KMS-11 (cell line): ENCODE results near the gene GADD45B.

Experiments
- H2AFZ ChIP-seq: fragments of 200-600 bp; sonication (generic); 2 replicates; pipeline ENCODE4 v1.6.1; 2016; ENCODE audit warnings: antibody characterized with exemption, mixed run types, low read depth
- H3K27ac ChIP-seq: fragments of 200-600 bp; sonication (generic); 2 replicates; pipeline ENCODE4 v1.6.1; 2016; ENCODE audit warnings: mild to moderate bottlenecking, mixed run types
- H3K27me3 ChIP-seq: fragments of 200-600 bp; sonication (generic); 2 replicates; pipeline ENCODE4 v1.6.1; 2017; ENCODE audit warnings: mild to moderate bottlenecking, low read depth, mixed run types, moderate library complexity; ENCODE audit not compliant: insufficient read depth
- H3K36me3 ChIP-seq: fragments of 200-600 bp; sonication (generic); 2 replicates; pipeline ENCODE4 v1.6.1; 2017; ENCODE audit warnings: mild to moderate bottlenecking, mixed run types; ENCODE audit not compliant: insufficient read depth
- H3K4me1 ChIP-seq: fragments of 200-600 bp; sonication (generic); 2 replicates; pipeline ENCODE4 v1.6.1; 2016; ENCODE audit warnings: mild to moderate bottlenecking, low read depth, mixed run types; ENCODE audit not compliant: poor library complexity, severe bottlenecking
- H3K4me2 ChIP-seq: fragments of 200-600 bp; sonication (generic); 2 replicates; pipeline ENCODE4 v1.7.0; 2016; ENCODE audit warnings: mild to moderate bottlenecking, mixed run types
- H3K4me3 ChIP-seq: fragments of 200-600 bp; sonication (generic); IDR thresholded peaks from 2 replicates; pipeline ENCODE4 v1.6.1; 2017; ENCODE audit warnings: low read depth, low read length, mixed read lengths; ENCODE audit not compliant: insufficient read depth
- H3K79me2 ChIP-seq: fragments of 200-600 bp; sonication (generic); 2 replicates; pipeline ENCODE4 v1.6.1; 2016; ENCODE audit warnings: low read depth, mixed run types; ENCODE audit not compliant: insufficient read depth
- H3K9ac ChIP-seq: fragments of 200-600 bp; sonication (generic); 2 replicates; pipeline ENCODE4 v1.6.1; 2016; ENCODE audit warnings: mild to moderate bottlenecking, mixed run types
- H4K20me1 ChIP-seq: fragments of 200-600 bp; sonication (generic); 2 replicates; pipeline ENCODE4 v1.6.1; 2016; ENCODE audit warnings: mild to moderate bottlenecking, mixed run types; ENCODE audit not compliant: insufficient read depth
- TF ChIP-seq, protein P1 (sequence below): fragments of 200-600 bp; sonication (generic); conservative IDR thresholded peaks from 2 replicates; pipeline ENCODE4 v1.6.1; 2017; ENCODE audit warnings: low read depth, mild to moderate bottlenecking, antibody characterized with exemption, low read length, moderate library complexity, mixed read lengths

Gene GADD45B

DNA sequence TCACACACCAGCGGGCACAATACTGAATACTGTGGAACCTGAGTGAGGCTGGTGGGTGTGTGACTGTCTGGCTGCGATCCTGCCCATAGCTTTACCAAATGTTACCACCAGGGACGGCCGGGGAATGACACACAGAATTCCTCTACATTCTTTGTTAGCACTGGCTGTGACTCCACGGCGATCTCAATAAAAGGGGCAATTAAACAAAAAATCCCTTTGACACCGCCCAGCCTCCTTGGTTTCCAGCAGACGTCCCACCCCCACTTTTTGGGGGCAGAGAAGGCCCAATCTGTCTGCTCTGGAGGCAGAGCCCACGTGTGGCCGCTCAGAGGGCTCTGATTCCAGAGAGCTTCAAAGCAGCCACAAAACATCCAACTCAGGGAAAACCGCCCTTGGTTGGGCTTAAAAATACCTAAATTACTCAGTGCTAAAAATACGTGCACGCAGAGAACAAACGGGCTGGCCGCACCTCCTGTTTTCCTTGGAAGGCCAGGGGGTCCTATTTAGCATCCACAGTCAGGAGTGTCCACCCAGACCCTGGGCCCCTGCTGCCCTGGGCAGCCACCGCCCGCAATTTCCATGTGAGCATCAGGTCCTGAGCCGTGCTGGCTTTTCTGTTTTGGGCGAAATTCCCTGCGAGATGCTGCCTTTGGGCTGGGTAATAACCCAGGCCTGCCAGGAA, 47.8 kb downstream of the GADD45B start:
- Histone ChIP-seq H3K4me1 (no peaks in the 10 kb centered on the region), H2AFZ (no peak overlapping the region), H3K4me2 (no peak overlapping the region), H3K4me3 (no peak overlapping the region), H3K9ac (no peak overlapping the region), H3K36me3 (no peaks in the 10 kb centered on the region), H4K20me1 (no peaks in the 10 kb centered on the region), H3K27ac (no peak overlapping the region), H3K79me2 (no peaks in the 10 kb centered on the region), H3K27me3 (no peaks in the 10 kb centered on the region)
- TF ChIP-seq, protein P1, sequence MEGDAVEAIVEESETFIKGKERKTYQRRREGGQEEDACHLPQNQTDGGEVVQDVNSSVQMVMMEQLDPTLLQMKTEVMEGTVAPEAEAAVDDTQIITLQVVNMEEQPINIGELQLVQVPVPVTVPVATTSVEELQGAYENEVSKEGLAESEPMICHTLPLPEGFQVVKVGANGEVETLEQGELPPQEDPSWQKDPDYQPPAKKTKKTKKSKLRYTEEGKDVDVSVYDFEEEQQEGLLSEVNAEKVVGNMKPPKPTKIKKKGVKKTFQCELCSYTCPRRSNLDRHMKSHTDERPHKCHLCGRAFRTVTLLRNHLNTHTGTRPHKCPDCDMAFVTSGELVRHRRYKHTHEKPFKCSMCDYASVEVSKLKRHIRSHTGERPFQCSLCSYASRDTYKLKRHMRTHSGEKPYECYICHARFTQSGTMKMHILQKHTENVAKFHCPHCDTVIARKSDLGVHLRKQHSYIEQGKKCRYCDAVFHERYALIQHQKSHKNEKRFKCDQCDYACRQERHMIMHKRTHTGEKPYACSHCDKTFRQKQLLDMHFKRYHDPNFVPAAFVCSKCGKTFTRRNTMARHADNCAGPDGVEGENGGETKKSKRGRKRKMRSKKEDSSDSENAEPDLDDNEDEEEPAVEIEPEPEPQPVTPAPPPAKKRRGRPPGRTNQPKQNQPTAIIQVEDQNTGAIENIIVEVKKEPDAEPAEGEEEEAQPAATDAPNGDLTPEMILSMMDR: no peak

DNA sequence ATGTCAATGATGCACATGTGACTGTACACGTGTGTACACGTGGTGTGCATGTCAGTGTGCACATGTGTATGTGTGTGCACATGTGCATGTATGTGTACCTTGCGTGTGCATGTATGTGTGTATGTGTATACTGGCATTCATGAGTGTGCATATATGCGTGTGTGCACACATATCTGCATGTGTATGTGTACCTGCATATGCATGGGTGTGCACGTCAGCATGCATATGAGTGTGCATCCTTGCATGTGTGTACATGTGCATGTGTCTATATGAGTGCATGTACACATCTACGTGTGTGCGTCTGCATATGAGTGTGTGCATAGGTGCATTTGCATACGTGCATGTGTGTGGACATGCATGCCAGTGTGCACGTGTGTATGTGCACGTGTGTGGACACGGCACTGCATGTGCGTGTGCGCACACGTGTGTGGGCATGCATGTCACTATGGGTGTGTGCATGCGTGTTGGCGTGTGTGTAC, 48.5 kb downstream of the GADD45B start:
- H3K27me3 ChIP-seq: no peaks in the 10 kb centered on the region
- no peak overlapping the region for H3K27ac ChIP-seq
- H3K4me1 ChIP-seq: no peaks in the 10 kb centered on the region
- no peak overlapping the region for H3K9ac ChIP-seq
- H4K20me1 ChIP-seq: no peaks in the 10 kb centered on the region
- H3K36me3 ChIP-seq: no peaks in the 10 kb centered on the region
- H3K4me3 ChIP-seq: no peak overlapping the region
- no peaks in the 10 kb centered on the region for H3K79me2 ChIP-seq
- no peak overlapping the region for H3K4me2 ChIP-seq
- TF ChIP-seq, protein P1: no peak
- no peak overlapping the region for H2AFZ ChIP-seq

DNA sequence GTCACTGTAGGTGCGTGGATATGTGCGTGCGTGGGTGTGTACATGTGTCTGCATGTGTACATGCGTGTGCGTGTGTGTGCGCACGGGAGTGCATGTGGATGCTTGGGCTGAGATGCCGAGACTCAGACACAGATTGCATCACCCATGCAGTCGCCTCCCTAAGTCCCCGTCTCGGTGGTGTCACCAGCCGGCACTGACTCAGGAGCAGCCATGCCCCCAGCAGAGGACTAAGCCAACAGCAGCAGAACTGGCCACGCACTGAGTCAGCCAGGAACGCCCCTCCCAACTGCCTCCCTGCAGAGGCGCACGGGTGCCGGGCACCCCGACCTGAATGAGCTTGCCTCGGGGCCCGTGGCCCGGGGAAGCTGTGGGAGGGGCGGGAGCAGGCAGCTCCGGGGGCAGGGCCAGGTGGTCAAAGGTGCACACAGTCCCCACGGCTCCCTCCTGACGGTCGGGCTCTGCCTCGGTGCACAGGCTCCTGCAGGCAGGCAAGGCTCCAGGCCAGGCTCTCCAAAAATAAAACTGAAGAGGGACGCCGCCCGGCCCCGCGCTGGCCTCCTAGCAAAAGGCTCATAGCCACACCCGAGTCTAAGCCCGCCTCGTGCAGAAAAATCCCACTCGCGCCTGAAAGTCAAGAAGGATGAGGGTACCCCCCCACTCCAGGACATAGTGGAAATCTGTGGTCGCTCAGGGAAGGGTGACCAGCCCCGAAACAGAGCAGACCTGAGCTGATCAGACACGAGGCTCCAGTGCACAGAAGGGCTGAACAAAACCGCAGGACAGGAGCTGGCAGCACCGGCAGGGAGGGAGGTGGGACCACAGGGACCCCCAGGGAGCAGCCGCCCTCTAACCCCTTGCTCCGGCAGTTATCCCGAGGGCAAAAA, 49.2 kb downstream of the GADD45B start:
- no peak overlapping the region for H2AFZ ChIP-seq
- H3K27me3 ChIP-seq: no peaks in the 10 kb centered on the region
- H3K9ac ChIP-seq: no peak overlapping the region
- H3K36me3 ChIP-seq: no peaks in the 10 kb centered on the region
- H3K27ac ChIP-seq: no peak overlapping the region
- no peak overlapping the region for H3K4me2 ChIP-seq
- no peaks in the 10 kb centered on the region for H3K4me1 ChIP-seq
- TF ChIP-seq, protein P1: no peak
- H3K4me3 ChIP-seq: no peak overlapping the region
- H3K79me2 ChIP-seq: no peaks in the 10 kb centered on the region
- H4K20me1 ChIP-seq: no peaks in the 10 kb centered on the region

DNA sequence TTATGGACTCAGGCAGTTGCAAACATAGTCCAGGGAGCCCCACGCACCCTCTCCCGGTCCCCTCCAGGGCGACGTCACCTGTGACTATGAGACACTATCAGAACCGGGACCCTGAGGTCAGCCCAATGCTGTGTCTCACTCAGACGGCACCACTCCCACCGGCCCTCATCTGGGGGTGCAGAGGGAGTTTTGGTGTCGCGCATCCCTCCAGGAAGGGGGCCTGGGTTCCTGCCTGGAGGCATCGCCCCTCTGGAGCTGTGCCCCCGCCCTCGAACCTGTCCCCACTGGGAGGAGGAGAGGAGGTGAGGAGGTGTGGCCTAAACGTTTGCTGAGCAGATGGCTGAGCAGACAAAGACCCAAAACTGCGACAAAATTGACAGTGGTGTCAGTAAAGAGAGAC, 51.2 kb downstream of the GADD45B start:
- Histone ChIP-seq H2AFZ (no peak overlapping the region), H3K36me3 (no peaks in the 10 kb centered on the region), H3K9ac (no peak overlapping the region), H3K4me2 (no peak overlapping the region), H4K20me1 (no peaks in the 10 kb centered on the region), H3K27me3 (no peaks in the 10 kb centered on the region), H3K4me3 (no peak overlapping the region), H3K4me1 (no peaks in the 10 kb centered on the region), H3K79me2 (no peaks in the 10 kb centered on the region), H3K27ac (no peak overlapping the region)
- TF ChIP-seq, protein P1: no peak
